Duodenal mucosa (tissue), 2 donors: Measurements from ENCODE around the gene PCYOX1L.
"Not testable (repeated sequence)": the region's sequence is repeated elsewhere in the genome, so short reads cannot be mapped to it uniquely, and the experiment has no call there.

Source experiments
- H3K27ac ChIP-seq: one replicate; pipeline ENCODE4 v1.7.0; 2013; ENCODE audit warnings: low read depth, low read length
- H3K27me3 ChIP-seq, 2 donors: one replicate each; pipeline ENCODE4 v1.7.0; 2013; ENCODE audit warnings: low read length in 2 of 2, control low read depth in 1 of 2; ENCODE audit not compliant: insufficient read depth in 2 of 2, control insufficient read depth in 1 of 2
- H3K36me3 ChIP-seq, 2 donors: one replicate each; pipeline ENCODE4 v1.7.0; 2013; ENCODE audit warnings: low read length in 2 of 2, control low read depth in 1 of 2; ENCODE audit not compliant: insufficient read depth in 2 of 2, control insufficient read depth in 1 of 2
- H3K4me1 ChIP-seq, 2 donors: one replicate each; pipeline ENCODE4 v1.7.0; 2013; ENCODE audit warnings: low read length in 2 of 2, control low read depth in 1 of 2; ENCODE audit not compliant: insufficient read depth in 2 of 2, control insufficient read depth in 1 of 2
- H3K4me3 ChIP-seq, 2 donors: one replicate each; pipeline ENCODE4 v1.7.0; 2013; ENCODE audit warnings: low read length in 2 of 2, low read depth in 1 of 2
- H3K9ac ChIP-seq, 2 donors: one replicate each; pipeline ENCODE4 v1.7.0; 2013; ENCODE audit warnings: low read length in 2 of 2, low read depth in 1 of 2
- H3K9me3 ChIP-seq, 2 donors: one replicate each; pipeline ENCODE4 v1.7.0; 2013; ENCODE audit warnings: low read length in 2 of 2, control low read depth in 1 of 2; ENCODE audit not compliant: control insufficient read depth in 1 of 2

The PCYOX1L gene

GRCh38 chr5:149381986-149382338, 24.1 kb downstream of the PCYOX1L start:
- H3K27me3 ChIP-seq, result no peaks in the 10 kb centered on the region
- H3K27ac ChIP-seq, result peak overlapping the region; percentile 59
- no peaks in the 10 kb centered on the region for H3K36me3 ChIP-seq
- peaks cover 0 to 19% of the 10 kb centered on the region in 2 donors for H3K4me1 ChIP-seq
- H3K4me3 ChIP-seq, result no peak overlapping the region
- H3K9me3 ChIP-seq, result no peaks in the 10 kb centered on the region
- peak overlapping the region in 1 of 2 donors; percentile 47 for H3K9ac ChIP-seq

- H3K27me3 ChIP-seq, result no peaks in the 10 kb centered on the region
- no peak overlapping the region for H3K4me3 ChIP-seq
- H3K9ac ChIP-seq, result no peak overlapping the region
- H3K4me1 ChIP-seq, result peaks cover 0 to 19% of the 10 kb centered on the region in 2 donors
- H3K9me3 ChIP-seq, result no peaks in the 10 kb centered on the region
- H3K27ac ChIP-seq, result peak overlapping the region; percentile 70
- no peaks in the 10 kb centered on the region for H3K36me3 ChIP-seq
These were observed 24.8 kb downstream of the PCYOX1L start for GRCh38 chr5:149382517-149383220.

DNA sequence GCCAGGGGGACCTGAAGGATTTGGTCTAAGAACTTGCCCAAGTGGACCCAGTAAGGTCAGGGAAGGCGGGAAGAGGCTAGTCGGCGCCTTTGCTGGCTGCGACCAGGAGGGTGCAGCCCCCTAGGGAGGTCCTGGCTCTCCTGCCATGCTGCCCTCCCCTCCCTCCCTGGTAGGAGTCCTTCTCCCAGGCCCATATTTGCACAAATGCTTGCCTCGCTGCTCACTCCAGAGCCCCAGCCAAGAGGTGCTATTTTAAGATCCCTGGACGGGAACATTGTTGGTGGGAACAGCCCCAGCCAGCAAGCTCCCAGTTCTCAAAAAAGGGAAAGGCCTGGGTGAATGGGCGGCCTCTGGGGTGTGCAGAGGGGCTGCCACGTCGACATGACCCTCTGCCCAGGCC, 25.6 kb downstream of the PCYOX1L start:
- H3K27ac ChIP-seq, result peak overlapping the region; percentile 44
- H3K9ac ChIP-seq, result no peak overlapping the region
- H3K9me3 ChIP-seq, result no peaks in the 10 kb centered on the region
- H3K4me1 ChIP-seq, result peaks cover 0 to 19% of the 10 kb centered on the region in 2 donors
- H3K36me3 ChIP-seq, result no peaks in the 10 kb centered on the region
- no peak overlapping the region for H3K4me3 ChIP-seq
- no peaks in the 10 kb centered on the region for H3K27me3 ChIP-seq

GRCh38 chr5:149386166-149386565, 28.3 kb downstream of the PCYOX1L start:
- no peaks in the 10 kb centered on the region for H3K9me3 ChIP-seq
- no peak overlapping the region for H3K4me3 ChIP-seq
- peaks cover 0 to 19% of the 10 kb centered on the region in 2 donors for H3K4me1 ChIP-seq
- H3K9ac ChIP-seq, result no peak overlapping the region
- no peaks in the 10 kb centered on the region for H3K36me3 ChIP-seq
- H3K27ac ChIP-seq, result no peak overlapping the region
- H3K27me3 ChIP-seq, result no peaks in the 10 kb centered on the region

GRCh38 chr5:149387081-149387631, 29.3 kb downstream of the PCYOX1L start:
- peaks cover 0 to 16% of the 10 kb centered on the region in 2 donors for H3K4me1 ChIP-seq
- H3K36me3 ChIP-seq, result no peaks in the 10 kb centered on the region
- H3K4me3 ChIP-seq, result no peak overlapping the region
- H3K27ac ChIP-seq, result peak overlapping the region; percentile 5
- H3K9ac ChIP-seq, result no peak overlapping the region
- H3K27me3 ChIP-seq, result no peaks in the 10 kb centered on the region
- H3K9me3 ChIP-seq, result no peaks in the 10 kb centered on the region

DNA sequence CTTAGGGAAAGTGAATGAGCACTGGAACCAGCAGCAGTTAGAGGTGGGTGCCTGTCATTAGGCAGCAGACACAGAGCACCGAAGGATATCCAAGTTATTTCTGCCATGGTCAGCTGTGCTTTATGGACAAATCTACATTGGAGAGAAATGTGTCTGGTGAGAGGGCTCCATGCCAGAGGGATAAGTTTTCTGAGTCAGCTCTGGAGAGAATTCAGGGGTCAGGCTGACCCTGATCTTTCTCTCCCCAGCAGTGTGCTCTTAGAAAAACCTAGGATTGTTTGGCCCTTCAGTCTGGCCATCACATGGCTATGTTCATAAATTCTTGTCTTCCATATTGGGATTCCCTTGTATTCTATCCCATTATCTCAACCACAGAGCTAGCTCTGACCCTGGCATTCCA, 30.1 kb downstream of the PCYOX1L start:
- Histone ChIP-seq H3K4me1 (peaks cover 0 to 8% of the 10 kb centered on the region in 2 donors), H3K4me3 (no peak overlapping the region), H3K36me3 (no peaks in the 10 kb centered on the region), H3K27ac (peak overlapping the region; percentile 43), H3K9ac (no peak overlapping the region), H3K27me3 (no peaks in the 10 kb centered on the region), H3K9me3 (no peaks in the 10 kb centered on the region)

DNA sequence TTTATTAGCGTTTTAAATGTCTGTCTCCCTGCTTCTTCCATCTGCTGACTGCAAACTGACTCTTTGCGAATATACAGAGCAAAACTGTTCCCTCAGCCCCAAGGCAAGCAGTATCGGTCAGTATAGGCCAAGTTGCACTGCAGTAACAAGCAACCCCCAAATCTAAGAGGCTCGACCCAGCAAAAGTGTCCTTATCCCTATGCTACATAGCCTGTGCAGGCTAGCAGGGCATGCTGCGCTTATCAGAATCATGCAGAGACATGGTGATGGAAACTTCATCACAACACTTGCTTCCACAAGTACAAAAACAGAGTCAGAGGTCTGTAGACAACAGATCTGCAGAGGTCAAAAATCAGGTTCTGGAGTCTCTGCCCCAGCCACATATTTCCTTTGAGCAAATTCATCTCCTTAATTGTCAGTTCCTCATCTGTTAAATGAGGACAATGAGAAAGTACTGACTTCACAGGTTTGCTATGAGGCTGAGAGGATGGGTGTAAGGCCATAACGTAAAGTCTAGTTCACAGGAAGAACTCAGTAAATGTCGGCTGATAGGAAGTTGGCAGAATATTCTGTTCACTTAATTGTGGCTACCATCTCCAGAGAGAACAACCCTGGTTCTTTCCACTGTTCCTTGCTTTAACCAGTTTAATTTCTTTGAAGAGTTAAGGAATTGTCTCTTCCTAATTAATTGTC, 30.8 kb downstream of the PCYOX1L start:
- peak overlapping the region; percentile 22 for H3K27ac ChIP-seq
- peaks cover 0 to 7% of the 10 kb centered on the region in 2 donors for H3K4me1 ChIP-seq
- no peaks in the 10 kb centered on the region for H3K9me3 ChIP-seq
- no peak overlapping the region for H3K9ac ChIP-seq
- H3K36me3 ChIP-seq, result no peaks in the 10 kb centered on the region
- no peak overlapping the region for H3K4me3 ChIP-seq
- no peaks in the 10 kb centered on the region for H3K27me3 ChIP-seq

DNA sequence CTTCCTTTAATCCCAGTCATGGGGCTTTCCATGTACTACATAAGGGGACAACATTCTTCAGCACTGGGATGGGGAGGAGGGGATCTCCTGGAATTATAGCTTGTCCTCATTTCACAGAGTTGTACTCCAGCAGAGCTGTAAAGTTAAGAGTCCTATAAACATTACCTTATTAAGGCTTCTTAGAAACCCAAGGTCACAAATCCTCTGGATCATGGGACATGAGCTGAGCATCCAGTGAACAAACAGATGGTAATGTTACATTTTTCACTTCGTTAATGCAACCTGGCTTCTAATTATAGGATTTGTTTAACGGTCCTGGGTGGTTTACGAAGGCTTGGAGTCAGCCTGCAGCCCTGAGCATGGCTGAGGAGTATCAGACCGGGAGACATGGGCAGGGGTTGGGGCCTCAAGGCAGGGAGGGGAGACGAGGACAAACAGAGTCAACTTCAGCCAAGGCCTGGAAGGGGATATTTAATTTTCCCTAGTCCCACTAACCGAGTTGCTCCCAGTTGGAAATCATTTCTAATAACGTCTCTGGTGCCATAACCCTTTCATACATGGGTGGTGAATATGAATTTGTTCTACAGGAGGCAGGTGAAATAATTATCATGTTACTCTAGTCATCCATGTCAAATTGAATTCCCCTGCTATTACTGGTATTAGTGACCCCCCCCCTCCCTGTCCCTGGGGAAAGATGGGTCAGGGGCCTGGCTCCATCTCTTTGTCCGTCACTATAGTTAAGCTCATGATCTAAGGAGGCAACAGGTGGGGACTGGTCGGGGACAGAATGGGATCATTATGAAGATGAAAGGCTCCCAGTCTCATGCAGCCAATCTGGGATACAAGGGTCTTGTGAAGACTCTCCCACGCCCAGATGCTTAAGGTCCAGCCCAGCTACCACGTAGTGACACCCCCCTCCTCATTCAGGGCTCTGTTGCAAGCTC, 32.0 kb downstream of the PCYOX1L start:
- Histone ChIP-seq H3K4me3 (no peak overlapping the region), H3K4me1 (peaks cover 0 to 7% of the 10 kb centered on the region in 2 donors), H3K27ac (no peak overlapping the region), H3K9me3 (no peaks in the 10 kb centered on the region), H3K9ac (no peak overlapping the region), H3K36me3 (no peaks in the 10 kb centered on the region), H3K27me3 (no peaks in the 10 kb centered on the region)

DNA sequence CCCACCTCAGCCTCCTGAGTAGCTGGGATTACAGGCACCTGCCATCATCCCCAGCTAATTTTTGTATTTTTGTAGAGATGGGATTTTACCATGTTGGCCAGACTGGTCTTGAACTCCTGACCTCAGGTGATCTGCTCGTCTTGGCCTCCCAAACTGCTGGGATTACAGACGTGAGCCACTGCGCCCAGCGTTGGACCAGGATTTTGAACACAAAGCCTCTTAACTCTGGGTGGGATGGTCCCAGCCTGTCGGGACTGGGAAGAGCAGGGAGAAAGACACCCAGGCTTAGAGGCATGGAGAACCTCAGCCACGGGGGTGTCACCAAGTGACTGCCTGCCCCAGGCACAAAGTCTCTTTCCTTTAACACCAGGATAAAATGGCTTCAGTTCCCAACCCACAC, 33.2 kb downstream of the PCYOX1L start:
- not testable (repeated sequence) for H3K9ac ChIP-seq, H3K9me3 ChIP-seq, H3K4me1 ChIP-seq, H3K27ac ChIP-seq, H3K27me3 ChIP-seq, H3K36me3 ChIP-seq, H3K4me3 ChIP-seq
